ENCODE measurements around the gene CEP250.

- TF ChIP-seq CTCF (IDR thresholded peaks at IDR 0.05; ENCODE audit: borderline replicate concordance, extremely low read depth, low read length, poor library complexity, severe bottlenecking) (no peak), EZH2 (IDR thresholded peaks at IDR 0.05; ENCODE audit: borderline replicate concordance, low read depth, low read length, severe bottlenecking) (no peak)
These were observed 11.5 kb downstream of the CEP250 start for GRCh38 chr20:35466856-35467255.

Data from DND-41 (cell line).